ENCODE data around the gene RNGTT.

RNGTT gene

GRCh38 chr6:88651400-88651799 lies 312.0 kb downstream of the RNGTT start:
- H3K4me3 ChIP-seq (ENCODE audit: low read length) = no peak overlapping the region
- no peak for DNase-seq (ENCODE audit: low read depth)
- no peak for TF ChIP-seq CTCF (IDR thresholded peaks at IDR 0.05; ENCODE audit: insufficient read depth, low read depth, low read length, missing control alignments)

GRCh38 chr6:88650979-88651378 lies 312.4 kb downstream of the RNGTT start:
- TF ChIP-seq CTCF (IDR thresholded peaks at IDR 0.05; ENCODE audit: insufficient read depth, low read depth, low read length, missing control alignments) = no peak
- DNase-seq (ENCODE audit: low read depth) = no peak
- no peak overlapping the region for H3K4me3 ChIP-seq (ENCODE audit: low read length)

- H3K4me3 ChIP-seq (ENCODE audit: low read length) = no peak overlapping the region
- no peak for DNase-seq (ENCODE audit: low read depth)
- no peak for TF ChIP-seq CTCF (IDR thresholded peaks at IDR 0.05; ENCODE audit: insufficient read depth, low read depth, low read length, missing control alignments)
Measured at GRCh38 chr6:88650029-88650619, 313.3 kb downstream of the RNGTT start.

GRCh38 chr6:88641178-88641903 lies 322.1 kb downstream of the RNGTT start:
- no peak for TF ChIP-seq CTCF (IDR thresholded peaks at IDR 0.05; ENCODE audit: insufficient read depth, low read depth, low read length, missing control alignments)
- no peak overlapping the region for H3K4me3 ChIP-seq (ENCODE audit: low read length)
- no peak for DNase-seq (ENCODE audit: low read depth)

GRCh38 chr6:88637761-88638545 lies 325.5 kb downstream of the RNGTT start:
- TF ChIP-seq CTCF (IDR thresholded peaks at IDR 0.05; ENCODE audit: insufficient read depth, low read depth, low read length, missing control alignments) = no peak
- H3K4me3 ChIP-seq (ENCODE audit: low read length) = no peak overlapping the region
- DNase-seq (ENCODE audit: low read depth) = no peak

GRCh38 chr6:88636871-88637270 lies 326.5 kb downstream of the RNGTT start:
- DNase-seq (ENCODE audit: low read depth) = no peak
- TF ChIP-seq CTCF (IDR thresholded peaks at IDR 0.05; ENCODE audit: insufficient read depth, low read depth, low read length, missing control alignments) = no peak
- no peak overlapping the region for H3K4me3 ChIP-seq (ENCODE audit: low read length)
